Thyroid gland (tissue), 4 donors: Measurements from ENCODE around the gene SLC6A5.

Experiments used
- POLR2A ChIP-seq, 2 donors: fragments of 450-650 bp; IDR thresholded peaks; one replicate each; pipeline ENCODE4 v1.6.1; 2017; ENCODE audit warnings: antibody characterized with exemption in 2 of 2, mild to moderate bottlenecking in 2 of 2, moderate library complexity in 1 of 2
- TF ChIP-seq, protein P1 (sequence below), 6 experiments: fragments of 200-600 bp in 3 of 6; fragments of 450-650 bp in 3 of 6; sonication (generic) in 3 of 6; IDR thresholded peaks; one replicate each; pipeline ENCODE4 v1.5.1; 2016 to 2019; ENCODE audit warnings: antibody characterized with exemption in 6 of 6, mild to moderate bottlenecking in 2 of 6, inconsistent platforms in 1 of 6, moderate library complexity in 1 of 6

DNA sequence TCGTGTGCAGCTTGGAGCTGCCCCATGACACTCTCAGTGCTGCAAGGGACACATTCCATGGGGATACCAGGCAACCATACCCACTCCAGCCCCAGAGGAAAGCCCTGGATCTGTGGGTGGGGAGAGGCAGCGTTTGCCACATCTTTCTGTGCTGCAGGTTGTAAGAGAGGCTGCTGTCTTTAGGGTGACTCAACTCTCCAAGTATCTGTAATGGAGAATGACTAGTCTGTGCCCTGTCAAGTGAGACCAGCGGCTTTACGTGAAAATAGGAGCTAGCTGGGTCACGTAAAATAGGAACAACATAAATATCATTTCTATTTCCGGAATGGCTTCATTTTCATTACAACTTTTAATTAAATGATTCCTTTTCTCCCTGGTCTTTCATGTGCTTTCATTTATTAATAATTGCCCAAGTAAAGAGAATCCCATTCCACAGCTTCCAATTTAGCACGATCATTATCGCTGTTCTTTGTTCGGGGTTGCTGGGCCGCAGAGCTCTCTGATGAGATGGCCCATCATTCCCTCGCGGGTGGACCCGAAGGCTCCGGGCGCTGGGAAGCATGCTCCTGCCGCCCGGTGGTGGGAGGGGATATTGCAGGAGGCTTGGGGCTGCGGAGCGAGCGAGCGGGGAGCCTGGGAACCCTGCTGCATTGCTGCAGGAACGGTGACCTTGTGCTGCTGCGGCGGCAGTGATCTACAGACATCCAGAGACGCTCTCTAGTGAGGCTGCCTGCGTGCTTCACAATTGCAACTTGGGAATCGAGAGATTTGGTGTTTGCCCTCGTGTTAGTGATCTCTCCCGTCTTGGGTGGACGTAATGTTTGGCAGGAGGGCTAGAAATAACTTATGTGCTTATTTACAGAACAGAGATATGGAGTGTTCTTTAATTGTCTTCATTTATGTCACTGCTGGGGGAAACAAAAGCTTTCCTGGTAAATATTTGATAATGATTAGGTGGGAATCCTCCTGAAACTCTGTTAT, 10.6 kb downstream of the SLC6A5 start:
- TF ChIP-seq, protein P1, sequence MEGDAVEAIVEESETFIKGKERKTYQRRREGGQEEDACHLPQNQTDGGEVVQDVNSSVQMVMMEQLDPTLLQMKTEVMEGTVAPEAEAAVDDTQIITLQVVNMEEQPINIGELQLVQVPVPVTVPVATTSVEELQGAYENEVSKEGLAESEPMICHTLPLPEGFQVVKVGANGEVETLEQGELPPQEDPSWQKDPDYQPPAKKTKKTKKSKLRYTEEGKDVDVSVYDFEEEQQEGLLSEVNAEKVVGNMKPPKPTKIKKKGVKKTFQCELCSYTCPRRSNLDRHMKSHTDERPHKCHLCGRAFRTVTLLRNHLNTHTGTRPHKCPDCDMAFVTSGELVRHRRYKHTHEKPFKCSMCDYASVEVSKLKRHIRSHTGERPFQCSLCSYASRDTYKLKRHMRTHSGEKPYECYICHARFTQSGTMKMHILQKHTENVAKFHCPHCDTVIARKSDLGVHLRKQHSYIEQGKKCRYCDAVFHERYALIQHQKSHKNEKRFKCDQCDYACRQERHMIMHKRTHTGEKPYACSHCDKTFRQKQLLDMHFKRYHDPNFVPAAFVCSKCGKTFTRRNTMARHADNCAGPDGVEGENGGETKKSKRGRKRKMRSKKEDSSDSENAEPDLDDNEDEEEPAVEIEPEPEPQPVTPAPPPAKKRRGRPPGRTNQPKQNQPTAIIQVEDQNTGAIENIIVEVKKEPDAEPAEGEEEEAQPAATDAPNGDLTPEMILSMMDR (IDR thresholded peaks at IDR 0.05) = peak; percentile 63 to 94 (median 76)
- no peak for TF ChIP-seq POLR2A (IDR thresholded peaks at IDR 0.05)
